Osteoblast (primary cell): ENCODE measurements around the gene ANKRD36B. TPM values are rescaled to one million over a fixed set of nuclear protein-coding genes. Genes with fewer than 3 reads are reported as not detected.
A peak's percentile ranks its signal among the peaks of the same experiment; 100 is the strongest.
"Not testable (repeated sequence)": the region's sequence is repeated elsewhere in the genome, so short reads cannot be mapped to it uniquely, and the experiment has no call there.

ENCODE experiments used
- DNase-seq: peaks from one replicate; pipeline ENCODE4 v3.0.0; 2011; ENCODE audit warnings: low spot score, mixed read lengths; ENCODE audit not compliant: insufficient read length; ENCODE audit errors: missing footprints
- H2AFZ ChIP-seq: 2 replicates; pipeline ENCODE4 v1.6.0; 2011; ENCODE audit warnings: mild to moderate bottlenecking, low read length
- H3K27ac ChIP-seq: 2 replicates; pipeline ENCODE4 v1.5.1; 2011; ENCODE audit warnings: mild to moderate bottlenecking, low read depth, low read length, moderate library complexity
- H3K27me3 ChIP-seq: 2 replicates; pipeline ENCODE4 v1.6.0; 2012; ENCODE audit warnings: mild to moderate bottlenecking, control low read depth, inconsistent platforms, low read length, moderate library complexity; ENCODE audit not compliant: insufficient read depth
- H3K36me3 ChIP-seq: 2 replicates; pipeline ENCODE4 v1.5.1; 2011; ENCODE audit warnings: mild to moderate bottlenecking, low read length, control low read depth, moderate library complexity; ENCODE audit not compliant: insufficient read depth
- H3K4me1 ChIP-seq: 2 replicates; pipeline ENCODE4 v1.5.1; 2011; ENCODE audit warnings: mild to moderate bottlenecking, low read length, control low read depth, moderate library complexity; ENCODE audit not compliant: insufficient read depth
- H3K4me2 ChIP-seq: 2 replicates; pipeline ENCODE4 v1.6.0; 2011; ENCODE audit warnings: mild to moderate bottlenecking, low read length; ENCODE audit not compliant: insufficient read depth
- H3K4me3 ChIP-seq: fragments of 200-600 bp; sonication (generic); 3 replicates; pipeline ENCODE4 v1.5.1; 2012; ENCODE audit warnings: mild to moderate bottlenecking, low read length, inconsistent platforms; ENCODE audit not compliant: insufficient read depth
- H3K79me2 ChIP-seq: 2 replicates; pipeline ENCODE4 v1.6.0; 2012; ENCODE audit warnings: mild to moderate bottlenecking, low read length, control low read depth, inconsistent platforms; ENCODE audit not compliant: insufficient read depth
- H3K9me3 ChIP-seq: 2 replicates; pipeline ENCODE4 v1.5.1; 2011; ENCODE audit warnings: low read depth, low read length, control low read depth
- H4K20me1 ChIP-seq: 2 replicates; pipeline ENCODE4 v1.6.0; 2012; ENCODE audit warnings: mild to moderate bottlenecking, low read length, control low read depth; ENCODE audit not compliant: insufficient read depth
- CTCF ChIP-seq: IDR thresholded peaks from 2 replicates; pipeline ENCODE4 v1.5.1; 2011; ENCODE audit warnings: mild to moderate bottlenecking, low read depth, low read length, moderate library complexity; ENCODE audit errors: extremely low read depth
- total RNA-seq: library from RNA; depleted of rRNA; stranded (reverse); fragments of >200 nt; gene quantifications from 2 replicates; pipeline ENCODE4 v1.2.3, GENCODE V29; 2012

The ANKRD36B gene
- total RNA-seq, 1 donor, result 49.9 TPM

- H3K9me3 ChIP-seq, H3K27me3 ChIP-seq, H3K4me3 ChIP-seq, H3K27ac ChIP-seq, H3K4me2 ChIP-seq, H3K4me1 ChIP-seq, H3K36me3 ChIP-seq, H3K79me2 ChIP-seq, DNase-seq, H2AFZ ChIP-seq, H4K20me1 ChIP-seq: not testable (repeated sequence)
Observed at GRCh38 chr2:97593520-97593919, 3.8 kb upstream of the ANKRD36B start.

- not testable (repeated sequence) for H3K4me1 ChIP-seq
- DNase-seq, result peak; percentile 44
Observed at GRCh38 chr2:97590515-97591394, 1.1 kb upstream of the ANKRD36B start.

GRCh38 chr2:97589257-97589597 lies 450 bp downstream of the ANKRD36B start:
- not testable (repeated sequence) for H3K36me3 ChIP-seq, H3K9me3 ChIP-seq, H3K27me3 ChIP-seq, H3K4me1 ChIP-seq, DNase-seq, H4K20me1 ChIP-seq, H3K27ac ChIP-seq, H3K79me2 ChIP-seq
- peak overlapping the region; percentile 90 for H2AFZ ChIP-seq
- H3K4me2 ChIP-seq, result peak overlapping the region; percentile 79
- peak overlapping the region; percentile 75 for H3K4me3 ChIP-seq

More at GRCh38 chr2:97590515-97591394, 1.1 kb upstream of the ANKRD36B start:
- Histone ChIP-seq H2AFZ (peak overlapping the region; percentile 95), H3K4me2 (peak overlapping the region; percentile 95), H3K4me3 (peak overlapping the region; percentile 77), H3K27ac (peak overlapping the region; percentile 56)
- not testable (repeated sequence) for H3K9me3 ChIP-seq, H4K20me1 ChIP-seq, H3K27me3 ChIP-seq, H3K36me3 ChIP-seq, H3K79me2 ChIP-seq
- peak; percentile 84 for TF ChIP-seq CTCF

GRCh38 chr2:97565674-97566073 lies 24.0 kb downstream of the ANKRD36B start:
- DNase-seq, result not testable (repeated sequence)

GRCh38 chr2:97552406-97552805 lies 37.3 kb downstream of the ANKRD36B start:
- not testable (repeated sequence) for H4K20me1 ChIP-seq, H3K4me1 ChIP-seq, DNase-seq, H3K9me3 ChIP-seq, H3K27me3 ChIP-seq, H3K79me2 ChIP-seq, H3K36me3 ChIP-seq, H3K4me2 ChIP-seq, H3K27ac ChIP-seq, H2AFZ ChIP-seq, H3K4me3 ChIP-seq

More at GRCh38 chr2:97565674-97566073, 24.0 kb downstream of the ANKRD36B start:
- H3K36me3 ChIP-seq, H3K4me2 ChIP-seq, H4K20me1 ChIP-seq, H3K79me2 ChIP-seq, H3K27ac ChIP-seq, H2AFZ ChIP-seq, H3K9me3 ChIP-seq, H3K4me1 ChIP-seq, H3K27me3 ChIP-seq, H3K4me3 ChIP-seq: not testable (repeated sequence)

- H3K4me1 ChIP-seq, result not testable (repeated sequence)
Observed at GRCh38 chr2:97550498-97550897, 39.2 kb downstream of the ANKRD36B start.

GRCh38 chr2:97549058-97549457 lies 40.6 kb downstream of the ANKRD36B start:
- H4K20me1 ChIP-seq, H3K4me3 ChIP-seq, H3K4me2 ChIP-seq, H3K79me2 ChIP-seq, H3K9me3 ChIP-seq, H3K4me1 ChIP-seq, H2AFZ ChIP-seq, H3K36me3 ChIP-seq, DNase-seq, H3K27me3 ChIP-seq, H3K27ac ChIP-seq: not testable (repeated sequence)

More at GRCh38 chr2:97550498-97550897, 39.2 kb downstream of the ANKRD36B start:
- not testable (repeated sequence) for H3K9me3 ChIP-seq, H3K27ac ChIP-seq, H3K36me3 ChIP-seq, H3K4me3 ChIP-seq, H3K27me3 ChIP-seq, DNase-seq, H3K4me2 ChIP-seq, H3K79me2 ChIP-seq, H2AFZ ChIP-seq, H4K20me1 ChIP-seq

- not testable (repeated sequence) for H3K4me3 ChIP-seq, H3K27ac ChIP-seq, DNase-seq, H4K20me1 ChIP-seq, H3K4me2 ChIP-seq, H3K36me3 ChIP-seq, H3K4me1 ChIP-seq, H2AFZ ChIP-seq, H3K27me3 ChIP-seq, H3K9me3 ChIP-seq, H3K79me2 ChIP-seq
Observed at GRCh38 chr2:97548536-97548935, 41.1 kb downstream of the ANKRD36B start.
